HL-60 (cell line): ENCODE results near the gene STX1A.
"Not testable (repeated sequence)": the region's sequence is repeated elsewhere in the genome, so short reads cannot be mapped to it uniquely, and the experiment has no call there.

Experiments
- DNase-seq, 2 experiments: peaks; one replicate each; pipeline ENCODE4 v3.0.0-alpha.2; 2010 to 2020; ENCODE audit warnings: low read depth in 1 of 2, low spot score in 1 of 2
- H3K27ac ChIP-seq: fragments of 250-450 bp; sonication (Bioruptor Pico); replicated peaks from 2 replicates; pipeline ENCODE4 v1.5.1; 2020; ENCODE audit warnings: mild to moderate bottlenecking, moderate library complexity
- H3K27me3 ChIP-seq: fragments of 250-450 bp; sonication (Bioruptor Pico); 2 replicates; pipeline ENCODE4 v1.5.1; 2021; ENCODE audit warnings: mild to moderate bottlenecking, moderate library complexity; ENCODE audit not compliant: insufficient read depth, poor library complexity, severe bottlenecking
- H3K4me3 ChIP-seq: replicated peaks from 2 replicates; pipeline ENCODE4 v1.5.1; 2011; ENCODE audit warnings: mild to moderate bottlenecking, control low read depth, low read length; ENCODE audit not compliant: insufficient read depth
- CTCF ChIP-seq: IDR thresholded peaks from one replicate; pipeline ENCODE4 v1.5.1; 2011; ENCODE audit warnings: low read length, control low read depth, inconsistent platforms; ENCODE audit not compliant: insufficient read depth
- GABPA ChIP-seq: IDR thresholded peaks from 2 replicates; pipeline ENCODE4 v1.6.1; 2012; ENCODE audit warnings: low read depth
- POLR2AphosphoS5 ChIP-seq: IDR thresholded peaks from 2 replicates; pipeline ENCODE4 v1.6.1; 2012; ENCODE audit warnings: low read depth
- REST ChIP-seq: IDR thresholded peaks from 2 replicates; pipeline ENCODE4 v1.6.1; 2012; ENCODE audit warnings: low read depth; ENCODE audit not compliant: insufficient replicate concordance
- SPI1 ChIP-seq: IDR thresholded peaks from 2 replicates; pipeline ENCODE4 v1.6.1; 2012; ENCODE audit warnings: low read depth, mild to moderate bottlenecking, borderline replicate concordance

Gene STX1A

GRCh38 chr7:73723813-73724212, 4.3 kb upstream of the STX1A start:
- Histone ChIP-seq H3K27ac (no peak overlapping the region), H3K4me3 (no peak overlapping the region), H3K27me3 (peaks cover 5% of the 10 kb centered on the region)
- DNase-seq: no peak
- TF ChIP-seq POLR2AphosphoS5 (no peak), GABPA (no peak), REST (no peak), CTCF (no peak), SPI1 (no peak)

- no peaks in the 10 kb centered on the region for H3K27me3 ChIP-seq
- H3K4me3 ChIP-seq: no peak overlapping the region
- TF ChIP-seq CTCF: no peak
- TF ChIP-seq GABPA: no peak
- no peak for TF ChIP-seq SPI1
- TF ChIP-seq REST: no peak
- no peak for TF ChIP-seq POLR2AphosphoS5
- no peak overlapping the region for H3K27ac ChIP-seq
- no peak for DNase-seq
Observed at GRCh38 chr7:73722785-73723184, 3.3 kb upstream of the STX1A start.

GRCh38 chr7:73722182-73722581, 2.7 kb upstream of the STX1A start:
- not testable (repeated sequence) for H3K27me3 ChIP-seq, H3K4me3 ChIP-seq, DNase-seq, H3K27ac ChIP-seq

- no peak for TF ChIP-seq CTCF
- no peak for TF ChIP-seq GABPA
- TF ChIP-seq REST: no peak
- TF ChIP-seq POLR2AphosphoS5: no peak
- no peak for TF ChIP-seq SPI1
- DNase-seq: no peak
- Histone ChIP-seq H3K27me3 (no peaks in the 10 kb centered on the region), H3K4me3 (no peak overlapping the region), H3K27ac (no peak overlapping the region)
Observed at GRCh38 chr7:73721377-73721817, 1.9 kb upstream of the STX1A start.

GRCh38 chr7:73720443-73720842, 974 bp upstream of the STX1A start:
- DNase-seq, H3K27me3 ChIP-seq, H3K4me3 ChIP-seq, H3K27ac ChIP-seq: not testable (repeated sequence)
